Bronchial epithelial cell (primary cell): ENCODE results near the gene TNRC18. TPM values are rescaled to one million over a fixed set of nuclear protein-coding genes. Genes with fewer than 3 reads are reported as not detected.
"Not testable (repeated sequence)": the region's sequence is repeated elsewhere in the genome, so short reads cannot be mapped to it uniquely, and the experiment has no call there.

Experiments
- DNase-seq: peaks from one replicate; pipeline ENCODE4 v3.0.0-alpha.2; 2010; ENCODE audit warnings: low read depth
- FAIRE-seq: peaks from 2 replicates; lab custom pipeline; 2011; peaks lifted over from hg19 to GRCh38; lab: Jason Lieb, UNC
- H3K27me3 ChIP-seq: 2 replicates; pipeline ENCODE4 v1.5.1; 2011; ENCODE audit warnings: low read length; ENCODE audit not compliant: control insufficient read depth, insufficient read depth
- H3K36me3 ChIP-seq: 2 replicates; pipeline ENCODE4 v1.5.1; 2011; ENCODE audit warnings: low read length; ENCODE audit not compliant: control insufficient read depth, insufficient read depth
- H3K4me3 ChIP-seq: 2 replicates; pipeline ENCODE4 v1.5.1; 2011; ENCODE audit warnings: mild to moderate bottlenecking, low read depth, low read length, control low read depth
- total RNA-seq: library from RNA; depleted of rRNA; stranded (reverse); fragments of >200 nt; gene quantifications from 2 replicates; pipeline ENCODE4 v1.2.1, GENCODE V29; 2014
- TF ChIP-seq, protein P1 (sequence below): IDR thresholded peaks from 2 replicates; pipeline ENCODE4 v1.5.1; 2011; ENCODE audit warnings: mild to moderate bottlenecking, moderate library complexity, low read length, control low read depth, inconsistent platforms; ENCODE audit not compliant: insufficient read depth, severe bottlenecking

TNRC18 gene
- total RNA-seq, 1 donor from 2014 or later = 29.0 TPM

DNA sequence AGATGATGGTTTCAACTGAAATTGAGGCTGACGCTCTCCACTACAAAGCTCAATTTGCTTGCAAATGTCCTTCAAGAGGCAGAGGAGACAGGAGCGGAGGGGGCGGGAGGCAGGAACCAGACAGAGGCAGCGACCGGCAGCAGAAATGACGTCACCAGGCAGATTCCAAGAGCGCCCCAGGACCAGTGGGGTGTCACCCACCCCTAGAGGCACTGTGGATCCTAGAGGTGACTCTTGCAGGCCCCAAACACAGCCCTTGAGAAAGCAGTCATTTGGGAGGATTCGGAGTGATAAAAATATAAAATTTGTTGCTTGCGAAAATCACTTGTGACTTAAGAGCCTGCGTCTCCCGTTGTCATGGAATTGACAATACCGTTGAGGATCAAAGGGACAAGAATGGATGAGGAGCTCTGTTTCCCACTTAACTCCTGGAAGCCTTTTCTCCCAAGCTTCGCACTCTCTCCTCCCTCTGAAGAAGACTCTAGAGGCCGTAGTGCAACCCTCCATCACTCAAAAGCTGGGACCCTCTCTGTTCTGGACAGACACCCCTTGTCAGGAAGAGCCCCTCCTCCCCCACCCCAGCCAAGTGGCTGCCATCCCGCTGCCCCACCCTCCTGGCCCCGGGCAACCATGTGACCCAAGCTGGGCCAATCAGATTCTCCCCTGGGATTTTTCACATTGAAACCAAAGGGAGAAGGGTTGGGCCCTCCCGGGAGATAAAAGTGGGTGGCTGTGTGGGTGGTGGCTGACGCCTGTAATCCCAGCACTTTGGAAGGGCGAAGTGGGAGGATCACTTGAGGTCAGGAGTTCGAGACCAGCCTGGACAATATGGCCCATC is 157.2 kb downstream of the TNRC18 start:
- H3K36me3 ChIP-seq = no peaks in the 10 kb centered on the region
- TF ChIP-seq, protein P1, sequence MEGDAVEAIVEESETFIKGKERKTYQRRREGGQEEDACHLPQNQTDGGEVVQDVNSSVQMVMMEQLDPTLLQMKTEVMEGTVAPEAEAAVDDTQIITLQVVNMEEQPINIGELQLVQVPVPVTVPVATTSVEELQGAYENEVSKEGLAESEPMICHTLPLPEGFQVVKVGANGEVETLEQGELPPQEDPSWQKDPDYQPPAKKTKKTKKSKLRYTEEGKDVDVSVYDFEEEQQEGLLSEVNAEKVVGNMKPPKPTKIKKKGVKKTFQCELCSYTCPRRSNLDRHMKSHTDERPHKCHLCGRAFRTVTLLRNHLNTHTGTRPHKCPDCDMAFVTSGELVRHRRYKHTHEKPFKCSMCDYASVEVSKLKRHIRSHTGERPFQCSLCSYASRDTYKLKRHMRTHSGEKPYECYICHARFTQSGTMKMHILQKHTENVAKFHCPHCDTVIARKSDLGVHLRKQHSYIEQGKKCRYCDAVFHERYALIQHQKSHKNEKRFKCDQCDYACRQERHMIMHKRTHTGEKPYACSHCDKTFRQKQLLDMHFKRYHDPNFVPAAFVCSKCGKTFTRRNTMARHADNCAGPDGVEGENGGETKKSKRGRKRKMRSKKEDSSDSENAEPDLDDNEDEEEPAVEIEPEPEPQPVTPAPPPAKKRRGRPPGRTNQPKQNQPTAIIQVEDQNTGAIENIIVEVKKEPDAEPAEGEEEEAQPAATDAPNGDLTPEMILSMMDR = no peak
- H3K27me3 ChIP-seq = no peaks in the 10 kb centered on the region
- no peak overlapping the region for H3K4me3 ChIP-seq
- FAIRE-seq (no peak), DNase-seq (no peak)

DNA sequence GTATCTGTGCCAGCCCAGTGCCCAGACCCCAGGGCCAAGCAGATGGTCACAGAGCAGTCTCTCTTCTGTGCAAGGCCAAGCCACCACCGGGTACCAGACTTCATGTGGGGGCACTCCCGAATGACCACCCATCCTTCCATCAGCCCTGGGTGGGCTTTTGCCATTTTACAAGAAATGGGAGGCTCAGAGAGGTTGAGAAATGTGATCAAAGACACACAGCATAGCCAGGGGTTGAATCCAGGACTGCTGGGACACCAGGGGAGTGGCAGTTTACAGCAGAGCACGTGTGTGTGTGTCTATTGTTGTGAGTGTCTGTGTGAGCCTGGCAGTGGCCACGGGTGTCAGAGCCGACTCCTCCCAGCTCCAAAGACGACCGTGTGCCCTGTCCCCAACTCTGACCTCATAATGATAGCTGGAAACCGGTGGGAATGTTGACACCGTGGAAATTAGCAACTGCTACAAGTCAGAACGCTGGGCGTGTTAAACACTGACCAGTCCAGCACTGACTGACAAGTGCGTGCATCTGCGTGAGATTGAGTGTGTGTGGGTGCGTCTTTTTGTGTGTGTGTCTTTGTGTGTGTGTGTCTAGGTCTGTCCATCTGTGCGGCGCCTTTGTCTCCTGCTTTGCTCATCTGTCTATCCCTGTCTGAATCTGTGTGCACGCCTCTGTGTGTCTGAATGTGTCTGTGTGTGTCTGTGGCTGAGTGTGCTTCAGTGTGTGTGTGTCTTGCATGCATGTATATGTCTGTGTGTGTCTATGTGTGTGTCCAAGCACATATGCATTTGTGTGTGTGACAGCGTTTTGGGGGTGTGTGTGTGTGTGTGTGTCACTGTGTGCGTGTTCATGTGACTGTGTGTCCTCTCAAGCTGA is 158.1 kb downstream of the TNRC18 start:
- no peaks in the 10 kb centered on the region for H3K27me3 ChIP-seq
- H3K4me3 ChIP-seq = no peak overlapping the region
- no peak for FAIRE-seq
- H3K36me3 ChIP-seq = no peaks in the 10 kb centered on the region
- TF ChIP-seq, protein P1 = no peak
- DNase-seq = no peak

DNA sequence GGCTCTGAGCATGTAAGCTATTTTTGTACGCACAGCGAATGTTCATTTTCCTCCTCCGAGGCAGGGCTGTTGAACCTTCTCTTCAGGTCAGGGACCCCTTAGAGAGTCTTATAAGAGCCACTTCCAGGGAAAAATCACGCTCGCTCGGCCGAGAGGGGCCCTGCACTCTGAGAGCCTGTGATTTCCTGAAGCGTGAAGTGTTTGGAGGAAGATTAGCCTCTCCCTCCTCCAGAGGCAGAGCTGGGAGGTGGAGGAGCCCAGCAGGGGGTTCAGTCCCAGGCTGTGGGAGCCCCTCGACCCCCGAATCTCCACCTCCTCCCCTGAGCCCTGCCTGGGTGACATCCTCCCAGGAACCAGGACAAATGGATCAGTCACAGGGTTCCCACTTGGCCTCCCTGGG is 160.6 kb downstream of the TNRC18 start:
- H3K27me3 ChIP-seq, FAIRE-seq, DNase-seq, H3K4me3 ChIP-seq, H3K36me3 ChIP-seq: not testable (repeated sequence)

DNA sequence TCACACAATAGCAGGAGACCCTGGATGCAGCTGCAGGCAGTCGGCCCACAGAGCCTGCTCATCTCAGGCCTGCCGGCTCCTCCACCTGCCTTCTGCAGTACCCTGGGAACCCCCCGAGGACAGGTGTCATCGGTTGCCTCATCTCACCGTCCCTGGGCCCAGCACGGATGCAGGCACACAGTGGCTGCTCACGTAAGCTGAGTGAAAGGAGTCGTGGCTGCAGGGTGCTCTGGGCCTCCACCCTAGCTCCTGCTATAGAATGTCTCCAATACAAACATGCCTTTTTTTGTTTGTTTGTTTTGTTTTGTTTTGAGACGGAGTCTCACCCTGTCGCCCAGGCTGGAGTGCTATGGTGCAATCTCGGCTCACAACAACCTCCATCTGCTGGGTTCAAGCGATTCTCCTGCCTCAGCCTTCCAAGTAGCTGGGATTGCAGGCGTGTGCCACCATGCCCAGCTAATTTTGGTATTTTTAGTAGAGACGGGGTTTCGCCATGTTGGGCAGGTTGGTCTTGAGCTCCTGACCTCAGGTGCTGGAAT is 163.0 kb downstream of the TNRC18 start:
- FAIRE-seq = not testable (repeated sequence)

More for the DNA sequence above, 163.0 kb downstream of the TNRC18 start:
- DNase-seq, H3K4me3 ChIP-seq, H3K36me3 ChIP-seq, H3K27me3 ChIP-seq: not testable (repeated sequence)

Other genes with a start within 250 kb of the TNRC18 start
- gene WIPI2, start 233.6 kb downstream of the TNRC18 start, total RNA-seq = 42.0 and 45.5 TPM in 2 replicates
- gene SLC29A4, start 140.9 kb downstream of the TNRC18 start, total RNA-seq = 8.3 and 9.5 TPM in 2 replicates
- gene FBXL18, start 90.0 kb upstream of the TNRC18 start, total RNA-seq = 3.2 and 5.1 TPM in 2 replicates
- 1,767 and 1,838 TPM in 2 replicates for gene ACTB, start 106.8 kb upstream of the TNRC18 start, total RNA-seq
- gene FSCN1, start 169.0 kb upstream of the TNRC18 start, total RNA-seq = 182 and 253 TPM in 2 replicates